HUES64 (cell line): ENCODE data around the gene TMC2.

Experiments used
- H3K27ac ChIP-seq: 2 replicates; pipeline ENCODE4 v1.7.0; 2013; ENCODE audit warnings: low read depth, low read length, inconsistent platforms
- H3K27me3 ChIP-seq: 2 replicates; pipeline ENCODE4 v1.6.1; 2013; ENCODE audit warnings: mild to moderate bottlenecking, low read length; ENCODE audit not compliant: insufficient read depth
- H3K36me3 ChIP-seq: 2 replicates; pipeline ENCODE4 v1.6.1; 2013; ENCODE audit warnings: mild to moderate bottlenecking, low read length; ENCODE audit not compliant: insufficient read depth
- H3K4me1 ChIP-seq: 2 replicates; pipeline ENCODE4 v1.6.1; 2013; ENCODE audit warnings: mild to moderate bottlenecking, low read length, moderate library complexity; ENCODE audit not compliant: insufficient read depth
- H3K4me3 ChIP-seq: 2 replicates; pipeline ENCODE4 v1.5.1; 2013; ENCODE audit warnings: mild to moderate bottlenecking, low read length, moderate library complexity
- H3K9ac ChIP-seq: 2 replicates; pipeline ENCODE4 v1.6.1; 2013; ENCODE audit warnings: mild to moderate bottlenecking, low read depth, low read length
- H3K9me3 ChIP-seq: 2 replicates; pipeline ENCODE4 v1.6.1; 2013; ENCODE audit warnings: low read depth, low read length; ENCODE audit not compliant: insufficient read depth
- WGBS: fragments of 150-250, 120-280 bp; methylation state at CpG from one replicate; pipeline ENCODE4 v1.1.7; 2013; ENCODE audit warnings: missing lambda C conversion rate; 5-methylcytosine and 5-hydroxymethylcytosine counted together

TMC2 gene

DNA sequence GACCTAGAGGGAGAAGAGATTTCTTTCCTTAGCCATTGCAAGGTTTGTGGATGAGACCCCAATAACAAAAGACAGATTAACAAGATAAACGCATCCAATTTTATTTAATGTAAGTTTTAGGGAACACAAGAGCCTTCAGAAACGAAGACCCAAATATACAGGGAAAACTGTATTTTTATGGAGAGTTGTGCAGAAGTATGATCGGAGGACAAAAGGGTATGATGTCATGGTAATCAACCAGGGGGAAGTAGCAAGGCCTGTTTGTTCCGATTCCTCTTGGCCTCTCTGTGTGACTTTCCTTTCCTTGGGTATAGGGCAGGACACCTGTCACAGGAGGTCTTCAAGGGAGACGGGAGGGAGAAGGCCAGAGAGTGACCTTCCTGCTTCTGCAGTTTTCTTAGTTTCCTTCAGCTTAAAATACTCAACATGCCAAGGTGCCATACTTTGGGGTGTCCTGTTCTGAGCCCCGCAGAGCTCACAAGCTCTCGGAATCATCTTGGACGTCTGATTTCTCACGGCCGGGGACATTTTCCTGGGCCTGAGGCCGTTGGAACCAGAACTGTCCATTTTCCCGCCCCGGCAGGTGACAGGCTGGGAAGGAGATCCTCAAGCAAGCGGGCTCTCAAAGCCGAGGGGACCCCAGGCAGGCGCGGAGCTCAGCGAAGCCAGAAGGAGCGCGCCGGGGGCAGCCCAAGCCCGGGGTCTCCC is 21.7 kb downstream of the TMC2 start:
- Histone ChIP-seq H3K27me3 (peaks cover 87% of the 10 kb centered on the region), H3K27ac (no peak overlapping the region), H3K9ac (no peak overlapping the region), H3K9me3 (no peaks in the 10 kb centered on the region), H3K36me3 (no peaks in the 10 kb centered on the region), H3K4me3 (peak overlapping the region; percentile 59), H3K4me1 (no peaks in the 10 kb centered on the region)
- WGBS = 44% methylated on average over 22 of the region's 22 CpGs

DNA sequence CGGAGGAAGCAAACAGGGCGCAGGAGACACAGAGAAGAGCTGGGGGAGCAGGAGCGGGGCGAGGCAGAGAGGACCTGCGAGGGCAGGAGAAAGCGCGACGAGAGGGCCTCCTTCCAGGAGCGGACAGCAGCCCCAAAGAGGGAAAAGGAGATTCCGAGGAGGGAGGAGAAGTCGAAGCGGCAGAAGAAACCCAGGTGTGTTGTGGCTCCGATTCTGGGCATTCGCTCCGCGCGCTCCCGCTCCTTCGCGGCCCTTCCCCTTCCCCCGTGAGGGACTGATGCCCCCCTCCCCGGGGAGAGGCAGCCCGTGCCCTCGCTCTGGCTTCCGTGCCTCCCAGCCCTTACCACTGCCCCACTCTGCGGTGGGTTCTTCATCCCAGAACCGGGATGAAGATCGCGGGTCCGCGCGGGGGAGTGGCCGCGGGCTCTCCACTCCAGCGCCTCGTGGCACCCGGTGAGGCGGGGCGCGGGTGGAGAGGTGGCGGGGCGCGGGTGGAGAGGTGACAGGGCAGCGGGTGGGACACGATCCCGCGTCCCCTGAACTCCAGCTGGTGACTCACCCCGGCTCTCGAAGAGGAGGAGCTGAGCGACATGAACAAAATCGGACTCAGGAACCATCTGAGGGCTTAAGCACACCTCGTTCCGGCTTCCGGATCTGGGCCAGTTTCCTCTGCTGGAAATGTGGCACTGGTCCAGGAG is 22.4 kb downstream of the TMC2 start:
- WGBS = 4% methylated on average over 54 of the region's 54 CpGs
- Histone ChIP-seq H3K27ac (no peak overlapping the region), H3K9ac (no peak overlapping the region), H3K27me3 (peaks cover 80% of the 10 kb centered on the region), H3K9me3 (no peaks in the 10 kb centered on the region), H3K36me3 (no peaks in the 10 kb centered on the region), H3K4me1 (no peaks in the 10 kb centered on the region), H3K4me3 (peak overlapping the region; percentile 59)

DNA sequence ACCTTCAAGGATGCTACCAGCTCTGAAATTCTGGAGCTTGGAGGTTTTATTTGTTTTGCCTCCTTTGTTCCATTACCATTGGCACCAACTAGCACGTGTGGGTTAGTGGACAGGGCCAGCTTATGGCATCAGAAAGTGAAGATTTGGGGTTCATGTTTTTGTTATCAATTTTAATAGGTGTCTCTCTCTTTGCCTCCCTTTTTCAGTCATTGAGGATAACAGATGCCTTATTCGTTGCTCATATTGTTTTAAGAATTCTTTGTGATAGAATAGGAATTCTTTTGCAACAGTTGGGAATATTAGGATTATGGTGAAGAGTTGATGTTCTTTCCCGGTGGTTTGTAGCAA is 22.9 kb downstream of the TMC2 start:
- Histone ChIP-seq H3K9me3 (no peaks in the 10 kb centered on the region), H3K27me3 (peaks cover 79% of the 10 kb centered on the region), H3K36me3 (no peaks in the 10 kb centered on the region), H3K4me1 (no peaks in the 10 kb centered on the region), H3K4me3 (peak overlapping the region; percentile 59), H3K27ac (no peak overlapping the region), H3K9ac (no peak overlapping the region)
- 58% methylated on average over 3 of the region's 3 CpGs for WGBS

DNA sequence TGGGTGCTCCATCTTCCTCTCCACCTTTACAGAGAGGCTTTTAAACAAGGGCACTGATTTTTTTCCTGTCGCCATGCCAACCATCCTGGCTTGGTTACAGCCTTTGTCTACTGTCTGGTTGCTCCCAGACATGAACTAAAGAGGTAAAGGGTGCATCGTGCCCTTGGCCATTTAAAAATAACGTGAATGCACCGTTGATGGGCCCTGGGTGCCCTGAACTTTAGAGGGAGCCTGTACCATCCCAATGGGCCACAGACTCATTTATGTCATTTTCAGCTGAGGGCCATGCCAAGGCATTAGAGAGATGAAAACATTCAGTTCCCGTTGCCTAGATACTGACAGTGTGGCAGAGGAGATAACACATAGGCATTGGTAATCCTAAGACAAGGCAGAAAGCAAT is 23.3 kb downstream of the TMC2 start:
- Histone ChIP-seq H3K27ac (no peak overlapping the region), H3K4me1 (no peaks in the 10 kb centered on the region), H3K9me3 (no peaks in the 10 kb centered on the region), H3K9ac (no peak overlapping the region), H3K36me3 (no peaks in the 10 kb centered on the region), H3K27me3 (peaks cover 75% of the 10 kb centered on the region), H3K4me3 (no peak overlapping the region)
- 80% methylated on average over 5 of the region's 5 CpGs for WGBS

- no peaks in the 10 kb centered on the region for H3K4me1 ChIP-seq
- H3K27me3 ChIP-seq = peaks cover 47% of the 10 kb centered on the region
- no peaks in the 10 kb centered on the region for H3K9me3 ChIP-seq
- 85% methylated on average over 6 of the region's 8 CpGs for WGBS
- H3K9ac ChIP-seq = no peak overlapping the region
- no peak overlapping the region for H3K4me3 ChIP-seq
- no peaks in the 10 kb centered on the region for H3K36me3 ChIP-seq
- H3K27ac ChIP-seq = no peak overlapping the region
These were observed 26.7 kb downstream of the TMC2 start for GRCh38 chr20:2563116-2563515.

GRCh38 chr20:2564406-2564805 is 28.0 kb downstream of the TMC2 start:
- Histone ChIP-seq H3K4me3 (no peak overlapping the region), H3K27me3 (peaks cover 47% of the 10 kb centered on the region), H3K4me1 (no peaks in the 10 kb centered on the region), H3K27ac (no peak overlapping the region), H3K9ac (no peak overlapping the region), H3K36me3 (no peaks in the 10 kb centered on the region), H3K9me3 (no peaks in the 10 kb centered on the region)
- 73% methylated on average over 4 of the region's 4 CpGs for WGBS

DNA sequence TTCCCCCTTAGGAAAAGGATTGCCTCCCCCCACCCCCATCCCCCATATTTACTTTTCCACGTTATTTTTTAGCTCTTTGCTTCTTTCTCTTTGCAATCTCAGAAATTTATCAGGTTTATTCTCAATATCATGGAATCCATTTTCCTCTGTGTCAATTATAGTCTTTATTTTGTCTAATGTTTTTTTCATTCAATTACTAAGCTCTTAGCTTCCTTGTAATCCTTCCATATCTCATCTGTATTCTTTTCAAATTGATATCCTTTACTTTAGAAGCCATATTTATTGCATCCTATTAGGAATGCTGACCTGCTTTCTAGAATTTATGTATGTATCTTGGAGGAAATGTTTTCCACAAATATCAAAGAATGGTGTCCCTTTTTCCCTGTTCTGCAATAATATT is 39.3 kb downstream of the TMC2 start:
- Histone ChIP-seq H3K9me3 (no peaks in the 10 kb centered on the region), H3K4me1 (no peaks in the 10 kb centered on the region), H3K27ac (no peak overlapping the region), H3K9ac (no peak overlapping the region), H3K36me3 (no peaks in the 10 kb centered on the region), H3K27me3 (peaks cover 2% of the 10 kb centered on the region; the same call in 1 of the 2 replicates), H3K4me3 (no peak overlapping the region)
- WGBS = 60% methylated on average over 1 of the region's 1 CpG

DNA sequence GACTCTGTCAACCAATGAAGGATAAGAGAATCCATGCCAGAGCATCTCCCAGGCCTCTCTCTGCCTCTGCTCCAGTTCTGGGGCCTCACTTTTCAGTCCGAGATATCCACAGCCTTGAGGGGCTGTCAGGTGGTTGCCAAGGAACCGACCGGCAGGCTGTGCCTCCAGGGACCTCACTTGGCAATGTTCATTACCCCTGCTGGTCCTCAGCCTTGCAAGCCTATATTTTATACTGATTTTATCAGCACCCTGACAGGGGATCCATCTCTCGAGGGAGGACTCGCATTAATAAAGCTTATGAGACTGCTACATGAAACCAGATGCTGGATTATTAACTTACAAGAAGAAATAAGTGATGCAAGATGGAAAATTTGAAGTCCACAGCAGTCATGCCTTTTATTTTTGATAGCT is 39.9 kb downstream of the TMC2 start:
- Histone ChIP-seq H3K9me3 (no peaks in the 10 kb centered on the region), H3K4me1 (no peaks in the 10 kb centered on the region), H3K4me3 (no peak overlapping the region), H3K27ac (no peak overlapping the region), H3K9ac (no peak overlapping the region), H3K27me3 (peaks cover 4% of the 10 kb centered on the region; the same call in 1 of the 2 replicates), H3K36me3 (no peaks in the 10 kb centered on the region)
- WGBS = 85% methylated on average over 5 of the region's 5 CpGs

GRCh38 chr20:2578475-2579192 is 42.3 kb downstream of the TMC2 start:
- no peak overlapping the region for H3K9ac ChIP-seq
- H3K36me3 ChIP-seq = no peaks in the 10 kb centered on the region
- H3K27ac ChIP-seq = no peak overlapping the region
- H3K4me3 ChIP-seq = no peak overlapping the region
- H3K9me3 ChIP-seq = no peaks in the 10 kb centered on the region
- peaks cover 8% of the 10 kb centered on the region; the same call in 1 of the 2 replicates for H3K27me3 ChIP-seq
- no peaks in the 10 kb centered on the region for H3K4me1 ChIP-seq
- WGBS = 77% methylated on average over 10 of the region's 10 CpGs

DNA sequence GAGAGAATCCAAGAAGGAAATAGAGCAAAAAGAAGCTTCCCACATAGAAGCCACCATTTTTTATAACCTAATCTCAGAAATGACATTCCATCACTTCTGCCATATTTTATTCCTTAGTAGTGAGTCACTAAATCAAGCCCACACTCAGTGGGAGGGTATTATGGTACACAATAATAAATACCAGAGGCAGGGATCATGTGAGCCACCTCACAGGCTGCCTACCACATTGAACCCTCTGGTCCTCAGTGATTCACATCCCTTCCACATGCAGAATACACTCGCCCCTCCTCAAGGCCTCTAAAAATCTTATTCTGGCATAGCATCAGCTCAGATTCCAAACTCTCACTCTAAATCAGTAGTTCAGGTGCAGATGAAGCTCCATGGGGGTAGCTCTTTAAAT is 49.4 kb downstream of the TMC2 start:
- Histone ChIP-seq H3K9ac (no peak overlapping the region), H3K4me3 (no peak overlapping the region), H3K27ac (no peak overlapping the region), H3K27me3 (peaks cover 5% of the 10 kb centered on the region; the same call in 1 of the 2 replicates), H3K36me3 (no peaks in the 10 kb centered on the region), H3K4me1 (no peaks in the 10 kb centered on the region), H3K9me3 (no peaks in the 10 kb centered on the region)
- 87% methylated on average over 1 of the region's 1 CpG for WGBS

GRCh38 chr20:2593756-2594155 is 57.4 kb downstream of the TMC2 start:
- Histone ChIP-seq H3K27ac (no peak overlapping the region), H3K9ac (no peak overlapping the region), H3K9me3 (no peaks in the 10 kb centered on the region), H3K27me3 (no peaks in the 10 kb centered on the region; the same call in 1 of the 2 replicates), H3K4me3 (no peak overlapping the region), H3K36me3 (no peaks in the 10 kb centered on the region), H3K4me1 (0 out of 2 replicates have a peak, but pooled peaks cover 4% of the 10 kb centered on the region)
- 85% methylated on average over 1 of the region's 1 CpG for WGBS
